K562 (cell line): Measurements from ENCODE around the gene HOXB7. TPM values are rescaled to one million over a fixed set of nuclear protein-coding genes. Genes with fewer than 3 reads are reported as not detected.

Experiments
- CBFB ChIP-seq: sonication (generic); formaldehyde crosslinking; IDR thresholded peaks from 2 replicates; pipeline ENCODE4 v1.4.0; 2020; ENCODE audit warnings: mild to moderate bottlenecking, missing genetic modification reagents
- ELK1 ChIP-seq: sonication (generic); formaldehyde crosslinking; IDR thresholded peaks from 2 replicates; pipeline ENCODE4 v1.8.1; 2022; ENCODE audit warnings: missing genetic modification reagents
- EP400 ChIP-seq: fragments of 450-650 bp; IDR thresholded peaks from 2 replicates; pipeline ENCODE4 v1.6.1; 2017; ENCODE audit warnings: antibody characterized with exemption, mild to moderate bottlenecking, moderate library complexity
- GTF2A2 ChIP-seq: IDR thresholded peaks from 2 replicates; pipeline ENCODE4 v1.6.1; 2016; ENCODE audit warnings: mild to moderate bottlenecking, missing genetic modification characterization, missing compliant biosample characterization
- HDAC6 ChIP-seq: IDR thresholded peaks from 2 replicates; pipeline ENCODE4 v1.6.1; 2012; ENCODE audit warnings: low read depth, mild to moderate bottlenecking, control low read depth, inconsistent platforms, low read length, moderate library complexity
- MED1 ChIP-seq: sonication (generic); formaldehyde crosslinking; IDR thresholded peaks from 2 replicates; pipeline ENCODE4 v1.8.1; 2023; ENCODE audit warnings: missing genetic modification reagents, borderline replicate concordance
- MEIS2 ChIP-seq: fragments of 450-650 bp; IDR thresholded peaks from 2 replicates; pipeline ENCODE4 v1.6.1; 2014; ENCODE audit warnings: mild to moderate bottlenecking; ENCODE audit not compliant: partially characterized antibody
- NONO ChIP-seq, 2 experiments: fragments of 200-400 bp in 1 of 2; fragments of 450-650 bp in 1 of 2; formaldehyde crosslinking in 1 of 2; IDR thresholded peaks; 2 replicates each; pipeline ENCODE4 v1.6.1; 2017; ENCODE audit warnings: low read depth in 2 of 2, mild to moderate bottlenecking in 2 of 2, moderate library complexity in 2 of 2, low read length in 1 of 2
- PURB ChIP-seq: sonication (generic); formaldehyde crosslinking; IDR thresholded peaks from 2 replicates; pipeline ENCODE4 v1.9.0; 2021; ENCODE audit warnings: low read depth, mild to moderate bottlenecking, missing genetic modification reagents
- RAD51 ChIP-seq: fragments of 450-650 bp; IDR thresholded peaks from 2 replicates; pipeline ENCODE4 v1.7.1; 2016; ENCODE audit warnings: low read depth, mild to moderate bottlenecking, borderline replicate concordance
- SLC30A9 ChIP-seq: fragments of 250-450 bp; sonication (Bioruptor Pico); IDR thresholded peaks from 2 replicates; pipeline ENCODE4 v1.8.0; 2022; ENCODE audit warnings: mild to moderate bottlenecking, moderate library complexity
- SMAD3 ChIP-seq: fragments of 450-650 bp; formaldehyde crosslinking; conservative IDR thresholded peaks from 2 replicates; pipeline ENCODE4 v1.4.0; 2020; ENCODE audit warnings: mild to moderate bottlenecking
- TBP ChIP-seq: optimal IDR thresholded peaks from 2 replicates; pipeline ENCODE3; 2011; ENCODE audit warnings: low read depth, low read length, improper control_type of control experiment
- XRCC4 ChIP-seq: IDR thresholded peaks from one replicate; pipeline ENCODE4 v1.6.1; 2011; ENCODE audit not compliant: insufficient read depth, insufficient read length; ENCODE audit errors: extremely low read depth
- ZBTB11 ChIP-seq, 3 experiments: fragments of 200-800 bp in 1 of 3; fragments of 250-450 bp in 1 of 3; fragments of 450-650 bp in 1 of 3; sonication (Bioruptor Pico) in 1 of 3; sonication (Bioruptor generic) in 1 of 3; formaldehyde crosslinking in 1 of 3; IDR thresholded peaks; 2 replicates each; pipeline versions ENCODE4 v1.6.1 to v1.8.0; 2016 to 2022; ENCODE audit warnings: mild to moderate bottlenecking in 2 of 3, missing genetic modification characterization in 2 of 3, missing compliant biosample characterization in 1 of 3, moderate library complexity in 1 of 3
- ZBTB5 ChIP-seq: fragments of 450-650 bp; IDR thresholded peaks from 2 replicates; pipeline ENCODE4 v1.6.1; 2017; ENCODE audit warnings: antibody characterized with exemption
- ZNF121 ChIP-seq: sonication (generic); formaldehyde crosslinking; conservative IDR thresholded peaks from 2 replicates; pipeline ENCODE4 v1.8.0; 2022; ENCODE audit warnings: missing genetic modification reagents
- ZNF224 ChIP-seq: sonication (generic); formaldehyde crosslinking; IDR thresholded peaks from 2 replicates; pipeline ENCODE4 v1.8.0; 2022; ENCODE audit warnings: mild to moderate bottlenecking, missing genetic modification reagents
- ZNF707 ChIP-seq: fragments of 250-450 bp; sonication (Bioruptor Pico); conservative IDR thresholded peaks from 2 replicates; pipeline ENCODE4 v1.8.0; 2022; ENCODE audit warnings: inconsistent platforms, mild to moderate bottlenecking, moderate library complexity
- ZNF76 ChIP-seq: fragments of 250-450 bp; sonication (Bioruptor Pico); IDR thresholded peaks from 2 replicates; pipeline ENCODE4 v1.4.0; 2020; ENCODE audit warnings: mild to moderate bottlenecking, moderate library complexity, borderline replicate concordance
- polyA plus RNA-seq, 8 experiments: library from polyadenylated mRNA; depleted of rRNA in 4 of 8; stranded (reverse) in 5 of 8; unstranded in 3 of 8; fragments of >200 nt; fragmentation: Nextera tagmentation in 2 of 8; fragmentation: Illumina TruSeq in 1 of 8; extraction: Ambion mirVana in 2 of 8; extraction: Trizol in 1 of 8; gene quantifications; 2 replicates each; pipeline versions ENCODE4 v1.2.1 to v1.2.3, GENCODE V29; 2011 to 2014; ENCODE audit warnings: inconsistent platforms in 1 of 8, missing spikeins in 1 of 8
- total RNA-seq, 7 experiments: library from RNA; depleted of rRNA in 6 of 7; stranded (reverse); fragments of >200 nt in 6 of 7; fragmentation: Illumina TruSeq in 2 of 7; extraction: Trizol in 2 of 7; gene quantifications; 2 replicates each; pipeline versions ENCODE4 v1.2.1 to v1.2.3, GENCODE V29; 2011 to 2021; ENCODE audit warnings: low replicate concordance in 1 of 7

HOXB7 gene
- total and polyA plus RNA-seq, 9 of the 15 experiments (the other 6 are each of a cell fraction or from before 2014, with no cell fraction given), result 5.5 to 16.7 (median 8.3) TPM

GRCh38 chr17:48578616-48579470, 32.0 kb downstream of the HOXB7 start (continued):
- no peak for TF ChIP-seq HDAC6
- no peak for TF ChIP-seq ZNF76
- TF ChIP-seq ZNF707, result no peak
- TF ChIP-seq ZBTB5, result no peak
- no peak for TF ChIP-seq ZNF224 (CRISPR knock-in tag)
- TF ChIP-seq SMAD3 (CRISPR knock-in tag), result no peak
- no peak for TF ChIP-seq CBFB (CRISPR knock-in tag)
- TF ChIP-seq NONO (IDR thresholded peaks at IDR 0.05; ENCODE audit: low read depth in 2 of 2, low read length in 1 of 2), result no peak
- peak in 1 of 3 experiments; percentile 10; a peak in 1 of 6 replicates for TF ChIP-seq ZBTB11 (CRISPR knock-in tag; IDR thresholded peaks at IDR 0.05)
- no peak for TF ChIP-seq GTF2A2 (tag)
- 0 out of 2 replicates have a peak, but pooled peaks have one; percentile 3 for TF ChIP-seq EP400
- TF ChIP-seq PURB (CRISPR knock-in tag), result peak; percentile 57; the same call in 1 of the 2 replicates
- peak; percentile 32 for TF ChIP-seq TBP
- no peak for TF ChIP-seq MED1 (CRISPR knock-in tag)
- TF ChIP-seq MEIS2, result peak; percentile 44
- TF ChIP-seq RAD51, result 0 out of 2 replicates have a peak, but pooled peaks have one; percentile 8
- TF ChIP-seq ELK1 (CRISPR knock-in tag), result no peak
- TF ChIP-seq ZNF121 (CRISPR knock-in tag), result no peak
- no peak for TF ChIP-seq SLC30A9 (CRISPR knock-in tag)
- no peak for TF ChIP-seq XRCC4
